T-helper 1 cell treated with Interleukin-12 subunit alpha and Interleukin-12 subunit beta and Interleukin-4 antibody, amounts not matched to agents 30 μg/mL and 1 μg/mL, for 36 hours (primary cell): ENCODE results near the gene NADK.
A peak's percentile ranks its signal among the peaks of the same experiment; 100 is the strongest.
"Not testable (repeated sequence)": the region's sequence is repeated elsewhere in the genome, so short reads cannot be mapped to it uniquely, and the experiment has no call there.

ENCODE experiments used
- H3K27ac Mint-ChIP-seq: one replicate; pipeline ENCODE4 v1.8.0; 2021; ENCODE audit warnings: mild to moderate bottlenecking, mixed read lengths
- H3K27me3 Mint-ChIP-seq: one replicate; pipeline ENCODE4 v1.8.0; 2021; ENCODE audit warnings: low read depth, mixed read lengths
- H3K36me3 Mint-ChIP-seq: one replicate; pipeline ENCODE4 v1.8.0; 2021; ENCODE audit warnings: low read depth, mixed read lengths
- H3K4me1 Mint-ChIP-seq: one replicate; pipeline ENCODE4 v1.8.0; 2021; ENCODE audit warnings: low read depth, mixed read lengths
- H3K4me3 Mint-ChIP-seq: one replicate; pipeline ENCODE4 v1.8.0; 2021; ENCODE audit warnings: mild to moderate bottlenecking, moderate library complexity, mixed read lengths
- H3K9me3 Mint-ChIP-seq: one replicate; pipeline ENCODE4 v1.8.0; 2021; ENCODE audit warnings: mixed read lengths

NADK gene

GRCh38 chr1:1752636-1753606 is 25.3 kb downstream of the NADK start:
- peaks cover 9% of the 10 kb centered on the region for H3K36me3 Mint-ChIP-seq
- H3K27ac Mint-ChIP-seq, result no peak overlapping the region
- no peaks in the 10 kb centered on the region for H3K9me3 Mint-ChIP-seq
- H3K4me1 Mint-ChIP-seq, result peaks cover 3% of the 10 kb centered on the region
- no peak overlapping the region for H3K4me3 Mint-ChIP-seq
- H3K27me3 Mint-ChIP-seq, result no peaks in the 10 kb centered on the region

- H3K27me3 Mint-ChIP-seq, result no peaks in the 10 kb centered on the region
- H3K9me3 Mint-ChIP-seq, result no peaks in the 10 kb centered on the region
- peaks cover 9% of the 10 kb centered on the region for H3K36me3 Mint-ChIP-seq
- H3K4me3 Mint-ChIP-seq, result no peak overlapping the region
- H3K27ac Mint-ChIP-seq, result no peak overlapping the region
- peaks cover 3% of the 10 kb centered on the region for H3K4me1 Mint-ChIP-seq
Measured at GRCh38 chr1:1752190-1752589, 26.1 kb downstream of the NADK start.

- not testable (repeated sequence) for H3K9me3 Mint-ChIP-seq, H3K4me3 Mint-ChIP-seq, H3K27me3 Mint-ChIP-seq, H3K36me3 Mint-ChIP-seq, H3K4me1 Mint-ChIP-seq, H3K27ac Mint-ChIP-seq
Measured at GRCh38 chr1:1749941-1750340, 28.3 kb downstream of the NADK start.

- H3K9me3 Mint-ChIP-seq, result no peaks in the 10 kb centered on the region
- peak overlapping the region; percentile 53 for H3K27ac Mint-ChIP-seq
- peaks cover 3% of the 10 kb centered on the region for H3K4me1 Mint-ChIP-seq
- H3K4me3 Mint-ChIP-seq, result peak overlapping the region; percentile 38
- H3K36me3 Mint-ChIP-seq, result peaks cover 3% of the 10 kb centered on the region
- H3K27me3 Mint-ChIP-seq, result no peaks in the 10 kb centered on the region
Measured at GRCh38 chr1:1748686-1749321, 29.5 kb downstream of the NADK start.

GRCh38 chr1:1746566-1746909 is 31.7 kb downstream of the NADK start:
- not testable (repeated sequence) for H3K36me3 Mint-ChIP-seq, H3K4me1 Mint-ChIP-seq, H3K4me3 Mint-ChIP-seq, H3K9me3 Mint-ChIP-seq, H3K27me3 Mint-ChIP-seq
- peak overlapping the region; percentile 49 for H3K27ac Mint-ChIP-seq

GRCh38 chr1:1745651-1746565 is 32.4 kb downstream of the NADK start:
- not testable (repeated sequence) for H3K9me3 Mint-ChIP-seq, H3K27me3 Mint-ChIP-seq

GRCh38 chr1:1742529-1742928 is 35.7 kb downstream of the NADK start:
- H3K36me3 Mint-ChIP-seq, H3K4me1 Mint-ChIP-seq, H3K9me3 Mint-ChIP-seq, H3K27me3 Mint-ChIP-seq, H3K4me3 Mint-ChIP-seq, H3K27ac Mint-ChIP-seq: not testable (repeated sequence)

More at GRCh38 chr1:1745651-1746565, 32.4 kb downstream of the NADK start:
- not testable (repeated sequence) for H3K4me1 Mint-ChIP-seq, H3K36me3 Mint-ChIP-seq
- Mint-ChIP-seq H3K4me3 (peak overlapping the region; percentile 10), H3K27ac (peak overlapping the region; percentile 69)

GRCh38 chr1:1741013-1741412 is 37.3 kb downstream of the NADK start:
- not testable (repeated sequence) for H3K4me1 Mint-ChIP-seq, H3K36me3 Mint-ChIP-seq, H3K27ac Mint-ChIP-seq, H3K27me3 Mint-ChIP-seq, H3K4me3 Mint-ChIP-seq, H3K9me3 Mint-ChIP-seq

- H3K4me3 Mint-ChIP-seq, H3K27me3 Mint-ChIP-seq: not testable (repeated sequence)
Measured at GRCh38 chr1:1738799-1739337, 39.4 kb downstream of the NADK start.

GRCh38 chr1:1737675-1738590 is 40.3 kb downstream of the NADK start:
- not testable (repeated sequence) for H3K27me3 Mint-ChIP-seq, H3K36me3 Mint-ChIP-seq, H3K27ac Mint-ChIP-seq

More at GRCh38 chr1:1738799-1739337, 39.4 kb downstream of the NADK start:
- H3K27ac Mint-ChIP-seq, H3K4me1 Mint-ChIP-seq, H3K36me3 Mint-ChIP-seq, H3K9me3 Mint-ChIP-seq: not testable (repeated sequence)

GRCh38 chr1:1732381-1732780 is 45.9 kb downstream of the NADK start:
- H3K4me1 Mint-ChIP-seq, result peaks cover 15% of the 10 kb centered on the region
- H3K27me3 Mint-ChIP-seq, result no peaks in the 10 kb centered on the region
- no peak overlapping the region for H3K4me3 Mint-ChIP-seq
- no peaks in the 10 kb centered on the region for H3K9me3 Mint-ChIP-seq
- peaks cover 26% of the 10 kb centered on the region for H3K36me3 Mint-ChIP-seq
- H3K27ac Mint-ChIP-seq, result peak overlapping the region; percentile 31

More at GRCh38 chr1:1737675-1738590, 40.3 kb downstream of the NADK start:
- H3K9me3 Mint-ChIP-seq, H3K4me1 Mint-ChIP-seq, H3K4me3 Mint-ChIP-seq: not testable (repeated sequence)

GRCh38 chr1:1730870-1731269 is 47.4 kb downstream of the NADK start:
- Mint-ChIP-seq H3K27me3 (no peaks in the 10 kb centered on the region), H3K4me1 (peaks cover 18% of the 10 kb centered on the region), H3K4me3 (no peak overlapping the region), H3K27ac (peak overlapping the region; percentile 20), H3K9me3 (no peaks in the 10 kb centered on the region), H3K36me3 (peaks cover 26% of the 10 kb centered on the region)

GRCh38 chr1:1730230-1730629 is 48.0 kb downstream of the NADK start:
- Mint-ChIP-seq H3K36me3 (peaks cover 23% of the 10 kb centered on the region), H3K4me1 (peaks cover 17% of the 10 kb centered on the region)
- not testable (repeated sequence) for H3K27ac Mint-ChIP-seq, H3K4me3 Mint-ChIP-seq, H3K27me3 Mint-ChIP-seq, H3K9me3 Mint-ChIP-seq
